Activated CD4-positive, alpha-beta T cell treated with anti-CD3 and anti-CD28 coated beads, Interleukin-2, Interleukin-4, amounts not matched to agents 100 ng/mL and 50 ng/mL, durations not matched to agents 16 hours and 8 hours (primary cell): ENCODE measurements around the gene IL1RAPL1.
"Not testable (repeated sequence)": the region's sequence is repeated elsewhere in the genome, so short reads cannot be mapped to it uniquely, and the experiment has no call there.

Experiments
- DNase-seq: peaks from one replicate; pipeline ENCODE4 v3.0.0-alpha.2; 2020; ENCODE audit warnings: low spot score

IL1RAPL1 gene

GRCh38 chrX:29113221-29113620, 526.0 kb downstream of the IL1RAPL1 start:
- no peak for DNase-seq

GRCh38 chrX:29122817-29123216, 535.6 kb downstream of the IL1RAPL1 start:
- DNase-seq: not testable (repeated sequence)

- no peak for DNase-seq
These were observed 543.7 kb downstream of the IL1RAPL1 start for GRCh38 chrX:29130905-29131304.

- DNase-seq: no peak
These were observed 549.7 kb downstream of the IL1RAPL1 start for GRCh38 chrX:29136904-29137303.

- DNase-seq: no peak
These were observed 550.8 kb downstream of the IL1RAPL1 start for GRCh38 chrX:29138003-29138402.

GRCh38 chrX:29143356-29143755, 556.1 kb downstream of the IL1RAPL1 start:
- no peak for DNase-seq

GRCh38 chrX:29143756-29144155, 556.5 kb downstream of the IL1RAPL1 start:
- DNase-seq: no peak

GRCh38 chrX:29145316-29145715, 558.1 kb downstream of the IL1RAPL1 start:
- no peak for DNase-seq

GRCh38 chrX:29148511-29148910, 561.3 kb downstream of the IL1RAPL1 start:
- no peak for DNase-seq

GRCh38 chrX:29155286-29155685, 568.0 kb downstream of the IL1RAPL1 start:
- no peak for DNase-seq

- no peak for DNase-seq
These were observed 585.6 kb downstream of the IL1RAPL1 start for GRCh38 chrX:29172880-29173279.

GRCh38 chrX:29187264-29187663, 600.0 kb downstream of the IL1RAPL1 start:
- DNase-seq: no peak

- DNase-seq: no peak
These were observed 609.3 kb downstream of the IL1RAPL1 start for GRCh38 chrX:29196501-29196900.

GRCh38 chrX:29215251-29215650, 628.0 kb downstream of the IL1RAPL1 start:
- no peak for DNase-seq

- DNase-seq: no peak
These were observed 638.4 kb downstream of the IL1RAPL1 start for GRCh38 chrX:29225670-29226069.

GRCh38 chrX:29229802-29230201, 642.6 kb downstream of the IL1RAPL1 start:
- DNase-seq: no peak

- no peak for DNase-seq
These were observed 644.6 kb downstream of the IL1RAPL1 start for GRCh38 chrX:29231800-29232199.

- no peak for DNase-seq
These were observed 646.4 kb downstream of the IL1RAPL1 start for GRCh38 chrX:29233592-29234183.

- DNase-seq: no peak
These were observed 650.7 kb downstream of the IL1RAPL1 start for GRCh38 chrX:29237972-29238371.

GRCh38 chrX:29241809-29242208, 654.6 kb downstream of the IL1RAPL1 start:
- DNase-seq: no peak

GRCh38 chrX:29242856-29243255, 655.6 kb downstream of the IL1RAPL1 start:
- no peak for DNase-seq

GRCh38 chrX:29243942-29244341, 656.7 kb downstream of the IL1RAPL1 start:
- no peak for DNase-seq

- no peak for DNase-seq
These were observed 667.3 kb downstream of the IL1RAPL1 start for GRCh38 chrX:29254515-29254914.

- no peak for DNase-seq
These were observed 670.3 kb downstream of the IL1RAPL1 start for GRCh38 chrX:29257521-29257920.

- no peak for DNase-seq
These were observed 682.1 kb downstream of the IL1RAPL1 start for GRCh38 chrX:29269390-29269789.
